Caco-2 (cell line): ENCODE results near the gene SRD5A1. TPM values are rescaled to one million over a fixed set of nuclear protein-coding genes. Genes with fewer than 3 reads are reported as not detected.
A peak's percentile ranks its signal among the peaks of the same experiment; 100 is the strongest.

ENCODE experiments used
- BruUV-seq: library from RNA; stranded (reverse); fragments of 400-500 nt; replicated peaks from 2 replicates; lab custom pipeline; 2021; lab: Mats Ljungman, UMichigan
- CTCF ChIA-PET: fragments of 300-600 bp; sonication (Branson Sonifier 250); formaldehyde crosslinking; loops from one replicate; lab custom pipeline; 2022; ENCODE audit warnings: antibody characterized with exemption; lab: Charles Lee
- POLR2A ChIA-PET: fragments of 300-600 bp; sonication (Branson Sonifier 250); formaldehyde crosslinking; loops from one replicate; lab custom pipeline; 2022; ENCODE audit warnings: antibody characterized with exemption; lab: Charles Lee
- DNase-seq, 2 experiments: peaks; one replicate each; pipeline versions ENCODE4 v3.0.0 to v3.0.0-alpha.2; 2020 to 2022
- H3K27me3 ChIP-seq: replicated peaks from 2 replicates; pipeline ENCODE4 v1.6.0; 2011; ENCODE audit warnings: low read length; ENCODE audit not compliant: control insufficient read depth, insufficient read depth
- H3K36me3 ChIP-seq: 2 replicates; pipeline ENCODE4 v1.5.1; 2011; ENCODE audit warnings: low read length; ENCODE audit not compliant: control insufficient read depth, insufficient read depth
- H3K4me1 ChIP-seq: fragments of 250-450 bp; sonication (Bioruptor Pico); 2 replicates; pipeline ENCODE4 v1.5.1; 2020; ENCODE audit warnings: mild to moderate bottlenecking
- H3K4me3 ChIP-seq: 2 replicates; pipeline ENCODE4 v1.5.1; 2011; ENCODE audit warnings: low read depth, mild to moderate bottlenecking, control low read depth, low read length
- H3K9me3 ChIP-seq: fragments of 250-450 bp; sonication (Bioruptor Pico); 2 replicates; pipeline ENCODE4 v1.5.1; 2020; ENCODE audit warnings: mild to moderate bottlenecking, moderate library complexity
- H3K27ac Mint-ChIP-seq: one replicate; pipeline ENCODE4 v1.8.0; 2022; ENCODE audit warnings: mixed read lengths; ENCODE audit not compliant: unreplicated experiment
- H3K27me3 Mint-ChIP-seq: one replicate; pipeline ENCODE4 v1.8.0; 2022; ENCODE audit warnings: mixed read lengths; ENCODE audit not compliant: insufficient read depth, unreplicated experiment
- H3K36me3 Mint-ChIP-seq: one replicate; pipeline ENCODE4 v1.8.0; 2022; ENCODE audit warnings: mild to moderate bottlenecking, mixed read lengths; ENCODE audit not compliant: insufficient read depth, unreplicated experiment
- H3K4me1 Mint-ChIP-seq: one replicate; pipeline ENCODE4 v1.8.0; 2022; ENCODE audit warnings: low read depth, mixed read lengths; ENCODE audit not compliant: unreplicated experiment
- H3K4me3 Mint-ChIP-seq: one replicate; pipeline ENCODE4 v1.8.0; 2022; ENCODE audit warnings: mild to moderate bottlenecking, moderate library complexity, mixed read lengths; ENCODE audit not compliant: unreplicated experiment
- H3K9me3 Mint-ChIP-seq: one replicate; pipeline ENCODE4 v1.8.0; 2022; ENCODE audit warnings: mixed read lengths; ENCODE audit not compliant: unreplicated experiment
- CTCF ChIP-seq, 2 experiments: fragments of 200-600 bp in 1 of 2; IDR thresholded peaks; 1 replicate in 1 of 2; 2 replicates in 1 of 2; pipeline versions ENCODE4 v1.5.1 to v1.8.0; 2011 to 2022; ENCODE audit warnings: antibody characterized with exemption in 1 of 2, control low read depth in 1 of 2, inconsistent platforms in 1 of 2, low read depth in 1 of 2, low read length in 1 of 2, mild to moderate bottlenecking in 1 of 2, moderate library complexity in 1 of 2; ENCODE audit not compliant: insufficient read depth in 1 of 2, severe bottlenecking in 1 of 2, unreplicated experiment in 1 of 2
- intact Hi-C: fragments of 100-400 bp; cut with micrococcal nuclease; formaldehyde crosslinking; loops from one replicate; pipeline ENCODE4 v1.10.0; 2022; ENCODE audit not compliant: unreplicated experiment
- total RNA-seq: library from RNA; stranded (reverse); gene quantifications from 2 replicates; pipeline ENCODE4 v1.2.3, GENCODE V29; 2022

SRD5A1 gene
- total RNA-seq, 1 experiment from 2014 or later = 19.4 TPM

GRCh38 chr5:6686501-6686900 lies 53.3 kb downstream of the SRD5A1 start:
- intact Hi-C loops = no loop called here
- POLR2A ChIA-PET = no interaction called here

GRCh38 chr5:6686915-6687409 lies 53.7 kb downstream of the SRD5A1 start:
- no peaks in the 10 kb centered on the region for H3K4me1 ChIP-seq
- Mint-ChIP-seq H3K9me3 (no peaks in the 10 kb centered on the region), H3K27ac (no peak overlapping the region), H3K27me3 (peaks cover 9% of the 10 kb centered on the region), H3K4me1 (peaks cover 6% of the 10 kb centered on the region), H3K4me3 (peak overlapping the region; percentile 50), H3K36me3 (no peaks in the 10 kb centered on the region)
- H3K27me3 ChIP-seq = no peaks in the 10 kb centered on the region
- no peaks in the 10 kb centered on the region for H3K36me3 ChIP-seq
- peak in 1 of 2 experiments; percentile 57 for DNase-seq
- BruUV-seq = no TSS peak
- no peak for TF ChIP-seq CTCF (IDR thresholded peaks at IDR 0.05; ENCODE audit: insufficient read depth in 1 of 2, low read depth in 1 of 2, low read length in 1 of 2, severe bottlenecking in 1 of 2, unreplicated experiment in 1 of 2)
- H3K9me3 ChIP-seq = no peaks in the 10 kb centered on the region
- CTCF ChIA-PET = no interaction called here
- intact Hi-C loops = no loop called here
- H3K4me3 ChIP-seq = 0 out of 2 replicates have a peak overlapping the region, but pooled peaks have one; percentile 9
- POLR2A ChIA-PET = interaction anchor here (0.6 kb wide), 1 partner anchor 57 kb away, joined by 4 read pairs; no protein-coding TSS in a partner anchor

More at GRCh38 chr5:6686501-6686900, 53.3 kb downstream of the SRD5A1 start:
- no TSS peak for BruUV-seq
- Mint-ChIP-seq H3K9me3 (no peaks in the 10 kb centered on the region), H3K27me3 (peaks cover 11% of the 10 kb centered on the region), H3K27ac (no peak overlapping the region), H3K4me1 (peaks cover 6% of the 10 kb centered on the region), H3K4me3 (peak overlapping the region; percentile 50), H3K36me3 (no peaks in the 10 kb centered on the region)
- Histone ChIP-seq H3K9me3 (no peaks in the 10 kb centered on the region), H3K4me1 (no peaks in the 10 kb centered on the region), H3K4me3 (no peak overlapping the region), H3K27me3 (no peaks in the 10 kb centered on the region), H3K36me3 (no peaks in the 10 kb centered on the region)
- CTCF ChIA-PET = no interaction called here
- no peak for DNase-seq
- no peak for TF ChIP-seq CTCF (IDR thresholded peaks at IDR 0.05; ENCODE audit: insufficient read depth in 1 of 2, low read depth in 1 of 2, low read length in 1 of 2, severe bottlenecking in 1 of 2, unreplicated experiment in 1 of 2)

GRCh38 chr5:6687505-6687904 lies 54.3 kb downstream of the SRD5A1 start:
- H3K4me3 Mint-ChIP-seq = peak overlapping the region; percentile 18
- TF ChIP-seq CTCF (IDR thresholded peaks at IDR 0.05; ENCODE audit: insufficient read depth in 1 of 2, low read depth in 1 of 2, low read length in 1 of 2, severe bottlenecking in 1 of 2, unreplicated experiment in 1 of 2) = no peak
- BruUV-seq = no TSS peak
- no peaks in the 10 kb centered on the region for H3K4me1 ChIP-seq
- CTCF ChIA-PET = no interaction called here
- no peaks in the 10 kb centered on the region for H3K9me3 Mint-ChIP-seq
- no peak for DNase-seq
- intact Hi-C loops = no loop called here
- no peak overlapping the region for H3K4me3 ChIP-seq
- H3K9me3 ChIP-seq = no peaks in the 10 kb centered on the region
- peaks cover 6% of the 10 kb centered on the region for H3K4me1 Mint-ChIP-seq
- H3K27me3 Mint-ChIP-seq = peaks cover 9% of the 10 kb centered on the region
- no peaks in the 10 kb centered on the region for H3K27me3 ChIP-seq
- POLR2A ChIA-PET = interaction anchor here (0.6 kb wide), 1 partner anchor 57 kb away, joined by 4 read pairs; no protein-coding TSS in a partner anchor
- no peak overlapping the region for H3K27ac Mint-ChIP-seq
- H3K36me3 Mint-ChIP-seq = no peaks in the 10 kb centered on the region
- no peaks in the 10 kb centered on the region for H3K36me3 ChIP-seq
